PC-3 (cell line): Measurements from ENCODE around the gene KDM7A. TPM values are rescaled to one million over a fixed set of nuclear protein-coding genes. Genes with fewer than 3 reads are reported as not detected.

Source experiments
- ATAC-seq: fragments of 200-7000 bp; cut with Tn5 transposase; 2 replicates; pipeline ENCODE4 v1.9.1; 2020; ENCODE audit warnings: mild to moderate bottlenecking, moderate library complexity
- BruUV-seq: library from RNA; stranded (reverse); fragments of 400-500 nt; replicated peaks from 2 replicates; lab custom pipeline; 2021; lab: Mats Ljungman, UMichigan
- CTCF ChIA-PET: fragments of 300-600 bp; sonication (Branson Sonifier 250); formaldehyde crosslinking; loops from one replicate; lab custom pipeline; 2022; ENCODE audit warnings: antibody characterized with exemption; lab: Charles Lee
- POLR2A ChIA-PET: fragments of 300-600 bp; sonication (Branson Sonifier 250); formaldehyde crosslinking; loops from one replicate; lab custom pipeline; 2022; ENCODE audit warnings: antibody characterized with exemption; ENCODE audit not compliant: unreplicated experiment; lab: Charles Lee
- DNase-seq: peaks from one replicate; pipeline ENCODE4 v3.0.0-alpha.2; 2015
- H2AFZ ChIP-seq: fragments of 300-600 bp; sonication (generic); 2 replicates; pipeline ENCODE4 v1.6.0; 2016; ENCODE audit warnings: antibody characterized with exemption, low read length
- H3F3A ChIP-seq: fragments of 300-600 bp; sonication (generic); one replicate; pipeline ENCODE4 v1.6.0; 2017; ENCODE audit warnings: antibody characterized with exemption, low read length, control low read depth, mild to moderate bottlenecking; ENCODE audit not compliant: unreplicated experiment
- H3K27ac ChIP-seq: fragments of 300-600 bp; sonication (generic); 2 replicates; pipeline ENCODE4 v1.5.1; 2016; ENCODE audit warnings: mild to moderate bottlenecking, low read length
- H3K27me3 ChIP-seq: fragments of 300-600 bp; sonication (generic); 2 replicates; pipeline ENCODE4 v1.6.1; 2016; ENCODE audit warnings: low read length, mixed read lengths
- H3K36me3 ChIP-seq: fragments of 300-600 bp; sonication (generic); 2 replicates; pipeline ENCODE4 v1.6.1; 2016; ENCODE audit warnings: low read depth, mixed run types, low read length, mixed read lengths
- H3K4me1 ChIP-seq: fragments of 300-600 bp; sonication (generic); 2 replicates; pipeline ENCODE4 v1.5.1; 2016; ENCODE audit warnings: low read length; ENCODE audit not compliant: insufficient read depth
- H3K4me2 ChIP-seq: fragments of 300-600 bp; sonication (generic); 2 replicates; pipeline ENCODE4 v1.6.0; 2016; ENCODE audit warnings: low read length
- H3K4me3 ChIP-seq: fragments of 300-600 bp; sonication (generic); 2 replicates; pipeline ENCODE4 v1.5.1; 2016; ENCODE audit warnings: mild to moderate bottlenecking, low read length, mixed read lengths
- H3K79me2 ChIP-seq: fragments of 300-600 bp; sonication (generic); 2 replicates; pipeline ENCODE4 v1.6.1; 2017; ENCODE audit warnings: low read length, mixed read lengths
- H3K9ac ChIP-seq: fragments of 300-600 bp; sonication (generic); 2 replicates; pipeline ENCODE4 v1.6.0; 2016; ENCODE audit warnings: mild to moderate bottlenecking, low read length
- H3K9me2 ChIP-seq: fragments of 300-600 bp; sonication (generic); replicated peaks from 2 replicates; pipeline ENCODE4 v1.6.1; 2016; ENCODE audit warnings: mixed run types, low read length, mixed read lengths
- H3K9me3 ChIP-seq: fragments of 300-600 bp; sonication (generic); 2 replicates; pipeline ENCODE4 v1.6.1; 2016; ENCODE audit warnings: low read length, mixed read lengths
- H4K20me1 ChIP-seq: fragments of 300-600 bp; sonication (generic); 2 replicates; pipeline ENCODE4 v1.6.1; 2016; ENCODE audit warnings: low read length, mixed read lengths
- CTCF ChIP-seq: fragments of 300-600 bp; sonication (generic); conservative IDR thresholded peaks from 2 replicates; pipeline ENCODE4 v1.5.1; 2017; ENCODE audit warnings: antibody characterized with exemption, low read depth, mild to moderate bottlenecking, low read length
- EZH2 ChIP-seq: fragments of 300-600 bp; sonication (generic); IDR thresholded peaks from one replicate; pipeline ENCODE4 v1.6.1; 2017; ENCODE audit warnings: antibody characterized with exemption, mild to moderate bottlenecking, low read length; ENCODE audit not compliant: unreplicated experiment
- EZH2phosphoT487 ChIP-seq: fragments of 300-600 bp; sonication (generic); IDR thresholded peaks from 2 replicates; pipeline ENCODE4 v1.6.1; 2018; ENCODE audit warnings: mild to moderate bottlenecking, antibody characterized with exemption, low read length, borderline replicate concordance
- intact Hi-C: fragments of 100-400 bp; cut with micrococcal nuclease; formaldehyde crosslinking; loops from 2 replicates; pipeline ENCODE4 v1.9.0; 2023
- total RNA-seq: library from RNA; depleted of rRNA; stranded (reverse); fragments of >200 nt; gene quantifications from 2 replicates; pipeline ENCODE4 v1.2.3, GENCODE V29; 2014

Gene KDM7A
- total RNA-seq, 1 experiment from 2014 or later = 2.8 TPM

- DNase-seq = peak; percentile 64
- no peaks in the 10 kb centered on the region for H3K9me2 ChIP-seq
- no peak overlapping the region for H2AFZ ChIP-seq
- ChIA-PET POLR2A (no interaction called here), CTCF (interaction anchor here (0.6 kb wide), 1 partner anchor 511 kb away, joined by 3 read pairs; no protein-coding TSS in a partner anchor)
- H3K9ac ChIP-seq = no peak overlapping the region
- H3K9me3 ChIP-seq = no peaks in the 10 kb centered on the region
- H3K79me2 ChIP-seq = no peaks in the 10 kb centered on the region
- no peak overlapping the region for H3K4me2 ChIP-seq
- H3K27ac ChIP-seq = no peak overlapping the region
- ATAC-seq = peak; percentile 82
- intact Hi-C loops = no loop called here
- H4K20me1 ChIP-seq = no peaks in the 10 kb centered on the region
- H3K36me3 ChIP-seq = no peaks in the 10 kb centered on the region
- BruUV-seq = no TSS peak
- H3K4me1 ChIP-seq = 0 out of 2 replicates have a peak, but pooled peaks cover 3% of the 10 kb centered on the region
- peak; percentile 50 for TF ChIP-seq CTCF
- no peak for TF ChIP-seq EZH2
- H3K4me3 ChIP-seq = no peak overlapping the region
- H3F3A ChIP-seq = no peaks in the 10 kb centered on the region
- no peaks in the 10 kb centered on the region for H3K27me3 ChIP-seq
These were observed 97.7 kb downstream of the KDM7A start for GRCh38 chr7:140079121-140079536.

GRCh38 chr7:140078392-140078791 is 98.4 kb downstream of the KDM7A start:
- H3K27me3 ChIP-seq = no peaks in the 10 kb centered on the region
- intact Hi-C loops = no loop called here
- H2AFZ ChIP-seq = no peak overlapping the region
- H3K4me3 ChIP-seq = no peak overlapping the region
- ChIA-PET CTCF (no interaction called here), POLR2A (no interaction called here)
- no peaks in the 10 kb centered on the region for H4K20me1 ChIP-seq
- no peaks in the 10 kb centered on the region for H3K79me2 ChIP-seq
- no peak overlapping the region for H3K4me2 ChIP-seq
- H3K27ac ChIP-seq = no peak overlapping the region
- H3K9me2 ChIP-seq = no peaks in the 10 kb centered on the region
- no TSS peak for BruUV-seq
- H3K9ac ChIP-seq = no peak overlapping the region
- no peaks in the 10 kb centered on the region for H3K9me3 ChIP-seq
- no peaks in the 10 kb centered on the region for H3K36me3 ChIP-seq
- DNase-seq (no peak), ATAC-seq (no peak)
- H3F3A ChIP-seq = no peaks in the 10 kb centered on the region
- 0 out of 2 replicates have a peak, but pooled peaks cover 3% of the 10 kb centered on the region for H3K4me1 ChIP-seq
- TF ChIP-seq EZH2phosphoT487 = no peak
- no peak for TF ChIP-seq EZH2
- no peak for TF ChIP-seq CTCF

GRCh38 chr7:140074780-140075179 is 102.0 kb downstream of the KDM7A start:
- Histone ChIP-seq H3K9me3 (no peaks in the 10 kb centered on the region), H3K27me3 (no peaks in the 10 kb centered on the region), H3K9ac (no peak overlapping the region), H2AFZ (no peak overlapping the region), H3K4me3 (no peak overlapping the region), H3K79me2 (no peaks in the 10 kb centered on the region), H3K4me1 (0 out of 2 replicates have a peak, but pooled peaks cover 3% of the 10 kb centered on the region), H3K27ac (no peak overlapping the region), H4K20me1 (no peaks in the 10 kb centered on the region), H3F3A (no peaks in the 10 kb centered on the region), H3K36me3 (no peaks in the 10 kb centered on the region), H3K4me2 (no peak overlapping the region), H3K9me2 (no peaks in the 10 kb centered on the region)
- intact Hi-C loops = no loop called here
- TF ChIP-seq CTCF (no peak), EZH2 (no peak), EZH2phosphoT487 (no peak)
- ATAC-seq (no peak), DNase-seq (no peak)
- CTCF ChIA-PET = no interaction called here
- no TSS peak for BruUV-seq
- POLR2A ChIA-PET = no interaction called here
